HFFc6 (cell line): ENCODE measurements around the gene PSAPL1. TPM values are rescaled to one million over a fixed set of nuclear protein-coding genes. Genes with fewer than 3 reads are reported as not detected.

Experiments used
- DNase-seq: peaks from one replicate; pipeline ENCODE4 v3.0.0-alpha.2; 2018
- H3K27ac Mint-ChIP-seq: 2 replicates; pipeline ENCODE4 v1.8.0; 2020; ENCODE audit warnings: mild to moderate bottlenecking, mixed read lengths
- H3K27me3 Mint-ChIP-seq: 2 replicates; pipeline ENCODE4 v1.8.0; 2021; ENCODE audit warnings: mild to moderate bottlenecking, moderate library complexity, mixed read lengths; ENCODE audit not compliant: insufficient read depth
- H3K36me3 Mint-ChIP-seq: 2 replicates; pipeline ENCODE4 v1.8.0; 2021; ENCODE audit warnings: low read depth, mixed read lengths
- H3K4me1 Mint-ChIP-seq: 2 replicates; pipeline ENCODE4 v1.8.0; 2020; ENCODE audit warnings: low read depth, mixed read lengths
- H3K4me3 Mint-ChIP-seq: 2 replicates; pipeline ENCODE4 v1.8.0; 2020; ENCODE audit warnings: mild to moderate bottlenecking, moderate library complexity, mixed read lengths
- H3K9me3 Mint-ChIP-seq: 2 replicates; pipeline ENCODE4 v1.8.0; 2020; ENCODE audit warnings: mild to moderate bottlenecking, mixed read lengths
- CTCF ChIP-seq: fragments of 200-600 bp; sonication (generic); IDR thresholded peaks from 2 replicates; pipeline ENCODE4 v1.5.0; 2021; ENCODE audit warnings: antibody characterized with exemption, mild to moderate bottlenecking
- total RNA-seq, 6 experiments: library from RNA; stranded (reverse); fragmentation: NEBNext Ultra II Directional; extraction: Animal tissue kit (Norgen Biotek cat#: 25700); gene quantifications; 2 replicates in 1 of 6; 3 replicates in 5 of 6; pipeline ENCODE4 v1.2.3, GENCODE V29; 2021

PSAPL1 gene
- total RNA-seq, 6 experiments from 2014 or later: not detected

- Mint-ChIP-seq H3K4me3 (no peak overlapping the region), H3K27me3 (peaks cover 37% of the 10 kb centered on the region), H3K36me3 (no peaks in the 10 kb centered on the region), H3K9me3 (no peaks in the 10 kb centered on the region), H3K4me1 (no peaks in the 10 kb centered on the region), H3K27ac (no peak overlapping the region)
- no peak for DNase-seq
- no peak for TF ChIP-seq CTCF
These were observed 6.9 kb downstream of the PSAPL1 start for GRCh38 chr4:7427831-7428260.

- H3K9me3 Mint-ChIP-seq: no peaks in the 10 kb centered on the region
- DNase-seq: no peak
- no peaks in the 10 kb centered on the region for H3K4me1 Mint-ChIP-seq
- TF ChIP-seq CTCF: no peak
- no peaks in the 10 kb centered on the region for H3K36me3 Mint-ChIP-seq
- no peak overlapping the region for H3K4me3 Mint-ChIP-seq
- no peak overlapping the region for H3K27ac Mint-ChIP-seq
- peaks cover 38% of the 10 kb centered on the region for H3K27me3 Mint-ChIP-seq
These were observed 7.4 kb downstream of the PSAPL1 start for GRCh38 chr4:7427361-7427760.

GRCh38 chr4:7426525-7427171 lies 8.1 kb downstream of the PSAPL1 start:
- no peaks in the 10 kb centered on the region for H3K36me3 Mint-ChIP-seq
- no peak for DNase-seq
- no peaks in the 10 kb centered on the region for H3K4me1 Mint-ChIP-seq
- TF ChIP-seq CTCF: no peak
- H3K27ac Mint-ChIP-seq: no peak overlapping the region
- no peak overlapping the region for H3K4me3 Mint-ChIP-seq
- peaks cover 39% of the 10 kb centered on the region for H3K27me3 Mint-ChIP-seq
- H3K9me3 Mint-ChIP-seq: no peaks in the 10 kb centered on the region

GRCh38 chr4:7425591-7426468 lies 8.9 kb downstream of the PSAPL1 start:
- TF ChIP-seq CTCF: no peak
- no peak for DNase-seq
- Mint-ChIP-seq H3K4me3 (no peak overlapping the region; the same call in 1 of the 2 replicates), H3K27me3 (peaks cover 44% of the 10 kb centered on the region), H3K36me3 (no peaks in the 10 kb centered on the region), H3K27ac (no peak overlapping the region), H3K4me1 (no peaks in the 10 kb centered on the region), H3K9me3 (no peaks in the 10 kb centered on the region)

- Mint-ChIP-seq H3K36me3 (no peaks in the 10 kb centered on the region), H3K27ac (no peak overlapping the region), H3K9me3 (no peaks in the 10 kb centered on the region), H3K4me3 (peak overlapping the region; percentile 21; the same call in 1 of the 2 replicates), H3K4me1 (no peaks in the 10 kb centered on the region), H3K27me3 (peaks cover 41% of the 10 kb centered on the region)
- no peak for TF ChIP-seq CTCF
- DNase-seq: no peak
These were observed 9.6 kb downstream of the PSAPL1 start for GRCh38 chr4:7425124-7425523.
